HG02623 (cell line): ENCODE measurements around the gene YPEL2.

ENCODE experiments used
- ATAC-seq: cut with Tn5 transposase; IDR thresholded peaks from one replicate; pipeline ENCODE4 v1.9.1; 2021; ENCODE audit warnings: moderate library complexity; ENCODE audit not compliant: unreplicated experiment

YPEL2 gene

GRCh38 chr17:59427996-59428395 lies 96.5 kb downstream of the YPEL2 start:
- no peak for ATAC-seq

GRCh38 chr17:59428916-59429485 lies 97.5 kb downstream of the YPEL2 start:
- ATAC-seq: no peak

GRCh38 chr17:59431601-59432000 lies 100.1 kb downstream of the YPEL2 start:
- no peak for ATAC-seq

- ATAC-seq: no peak
Observed at GRCh38 chr17:59432657-59433056, 101.2 kb downstream of the YPEL2 start.

- ATAC-seq: no peak
Observed at GRCh38 chr17:59433586-59433985, 102.1 kb downstream of the YPEL2 start.

- ATAC-seq: no peak
Observed at GRCh38 chr17:59434429-59434828, 103.0 kb downstream of the YPEL2 start.

- no peak for ATAC-seq
Observed at GRCh38 chr17:59435238-59435637, 103.8 kb downstream of the YPEL2 start.

- ATAC-seq: no peak
Observed at GRCh38 chr17:59436900-59437299, 105.4 kb downstream of the YPEL2 start.

GRCh38 chr17:59437791-59438281 lies 106.4 kb downstream of the YPEL2 start:
- ATAC-seq: no peak

- ATAC-seq: no peak
Observed at GRCh38 chr17:59439262-59439661, 107.8 kb downstream of the YPEL2 start.

GRCh38 chr17:59439741-59440211 lies 108.3 kb downstream of the YPEL2 start:
- no peak for ATAC-seq

GRCh38 chr17:59440757-59441463 lies 109.5 kb downstream of the YPEL2 start:
- ATAC-seq: peak; percentile 61

GRCh38 chr17:59441464-59442096 lies 110.1 kb downstream of the YPEL2 start:
- ATAC-seq: no peak

GRCh38 chr17:59443106-59443505 lies 111.7 kb downstream of the YPEL2 start:
- no peak for ATAC-seq
